Ishikawa (cell line): ENCODE measurements around the gene PCNX4.

ENCODE experiments used
- CEBPB ChIP-seq: IDR thresholded peaks from 2 replicates; pipeline ENCODE4 v1.6.1; 2012
- CREB1 ChIP-seq: IDR thresholded peaks from 2 replicates; pipeline ENCODE4 v1.6.1; 2012; ENCODE audit warnings: low read depth
- EGR1 ChIP-seq: IDR thresholded peaks from 2 replicates; pipeline ENCODE4 v1.6.1; 2012
- EP300 ChIP-seq: IDR thresholded peaks from 2 replicates; pipeline ENCODE4 v1.6.1; 2012; ENCODE audit warnings: borderline replicate concordance
- FOXM1 ChIP-seq: IDR thresholded peaks from 2 replicates; pipeline ENCODE4 v1.6.1; 2012; ENCODE audit warnings: low read depth, borderline replicate concordance
- NFIC ChIP-seq: IDR thresholded peaks from 2 replicates; pipeline ENCODE4 v1.6.1; 2012
- RAD21 ChIP-seq: IDR thresholded peaks from 2 replicates; pipeline ENCODE4 v1.6.1; 2012; ENCODE audit warnings: low read depth
- REST ChIP-seq: IDR thresholded peaks from 2 replicates; pipeline ENCODE4 v1.6.1; 2012; ENCODE audit warnings: low read depth, mild to moderate bottlenecking
- TAF1 ChIP-seq: IDR thresholded peaks from 2 replicates; pipeline ENCODE4 v1.6.1; 2012; ENCODE audit warnings: low read depth, mild to moderate bottlenecking
- TCF12 ChIP-seq: IDR thresholded peaks from 2 replicates; pipeline ENCODE4 v1.6.1; 2012; ENCODE audit warnings: low read depth
- TEAD4 ChIP-seq: IDR thresholded peaks from 2 replicates; pipeline ENCODE4 v1.6.1; 2012
- YY1 ChIP-seq: IDR thresholded peaks from 2 replicates; pipeline ENCODE4 v1.6.1; 2012; ENCODE audit warnings: low read depth
- ZBTB7A ChIP-seq: IDR thresholded peaks from 2 replicates; pipeline ENCODE4 v1.6.1; 2012; ENCODE audit warnings: low read depth
- TF ChIP-seq, protein P1 (sequence below): IDR thresholded peaks from 2 replicates; pipeline ENCODE4 v1.6.1; 2012
- TF ChIP-seq, protein P2 (sequence below): IDR thresholded peaks from 2 replicates; pipeline ENCODE4 v1.6.1; 2012

PCNX4 gene

DNA sequence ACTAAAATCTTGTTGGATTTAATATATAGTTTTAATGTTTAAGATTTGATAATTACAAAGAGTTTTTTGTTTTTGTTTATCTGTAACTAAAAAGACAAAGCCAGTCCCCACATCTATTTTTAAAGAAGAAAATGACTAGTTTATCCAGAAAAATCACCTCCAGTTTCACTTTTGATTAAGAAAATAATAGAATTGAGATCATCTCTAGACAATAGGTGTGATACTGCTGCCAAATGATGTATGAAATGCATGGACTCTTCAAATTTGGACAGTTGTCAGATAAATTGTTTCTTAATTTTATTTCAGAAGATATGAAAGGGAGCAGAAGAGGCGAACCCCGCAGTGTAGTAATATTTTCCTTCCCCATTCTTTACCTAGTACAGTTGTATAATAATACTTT, 20.0 kb downstream of the PCNX4 start:
- TF ChIP-seq TCF12 (no peak), EGR1 (no peak)

DNA sequence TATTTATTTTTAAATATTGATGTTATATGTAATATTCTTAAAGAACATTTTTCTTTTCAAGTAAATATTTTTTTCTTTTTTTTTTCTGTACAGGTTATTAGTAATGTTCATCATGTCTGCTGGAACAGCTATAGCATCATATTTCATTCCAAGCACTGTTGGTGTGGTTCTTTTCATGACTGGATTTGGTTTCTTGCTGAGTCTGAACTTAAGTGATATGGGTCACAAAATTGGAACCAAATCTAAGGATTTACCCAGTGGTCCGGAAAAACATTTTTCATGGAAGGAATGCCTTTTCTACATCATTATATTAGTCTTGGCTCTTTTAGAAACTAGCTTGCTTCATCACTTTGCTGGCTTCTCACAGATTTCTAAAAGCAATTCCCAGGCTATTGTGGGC, 23.2 kb downstream of the PCNX4 start:
- TF ChIP-seq, protein P1, sequence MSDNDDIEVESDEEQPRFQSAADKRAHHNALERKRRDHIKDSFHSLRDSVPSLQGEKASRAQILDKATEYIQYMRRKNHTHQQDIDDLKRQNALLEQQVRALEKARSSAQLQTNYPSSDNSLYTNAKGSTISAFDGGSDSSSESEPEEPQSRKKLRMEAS = no peak
- TF ChIP-seq RAD21 (no peak), YY1 (no peak), EGR1 (no peak), TCF12 (no peak), CREB1 (no peak), ZBTB7A (no peak), TEAD4 (no peak), EP300 (no peak), NFIC (no peak), FOXM1 (no peak), CEBPB (no peak), TAF1 (no peak), REST (no peak)
- TF ChIP-seq, protein P2, sequence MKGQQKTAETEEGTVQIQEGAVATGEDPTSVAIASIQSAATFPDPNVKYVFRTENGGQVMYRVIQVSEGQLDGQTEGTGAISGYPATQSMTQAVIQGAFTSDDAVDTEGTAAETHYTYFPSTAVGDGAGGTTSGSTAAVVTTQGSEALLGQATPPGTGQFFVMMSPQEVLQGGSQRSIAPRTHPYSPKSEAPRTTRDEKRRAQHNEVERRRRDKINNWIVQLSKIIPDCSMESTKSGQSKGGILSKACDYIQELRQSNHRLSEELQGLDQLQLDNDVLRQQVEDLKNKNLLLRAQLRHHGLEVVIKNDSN = no peak

DNA sequence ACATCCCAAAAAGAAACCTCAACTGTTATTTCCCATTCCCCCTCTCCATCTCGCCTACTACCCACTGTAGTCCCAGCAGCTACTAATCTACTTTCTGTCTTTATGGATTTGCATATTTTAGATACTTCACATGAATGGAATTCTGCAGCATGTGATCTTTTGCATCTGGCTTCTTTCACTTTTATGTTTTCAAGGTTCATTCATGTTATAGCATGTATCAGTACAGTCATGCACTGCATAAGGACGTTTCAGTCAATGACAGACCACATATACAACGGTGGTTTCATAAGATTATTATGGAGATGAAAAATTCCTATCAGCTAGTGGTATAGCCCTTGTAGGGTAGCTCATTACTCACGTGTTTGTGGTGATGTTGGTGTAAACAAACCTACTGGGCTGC, 24.5 kb downstream of the PCNX4 start:
- TF ChIP-seq CREB1 (no peak), TCF12 (no peak), EGR1 (no peak), REST (no peak), YY1 (no peak)
- TF ChIP-seq, protein P2 = no peak

DNA sequence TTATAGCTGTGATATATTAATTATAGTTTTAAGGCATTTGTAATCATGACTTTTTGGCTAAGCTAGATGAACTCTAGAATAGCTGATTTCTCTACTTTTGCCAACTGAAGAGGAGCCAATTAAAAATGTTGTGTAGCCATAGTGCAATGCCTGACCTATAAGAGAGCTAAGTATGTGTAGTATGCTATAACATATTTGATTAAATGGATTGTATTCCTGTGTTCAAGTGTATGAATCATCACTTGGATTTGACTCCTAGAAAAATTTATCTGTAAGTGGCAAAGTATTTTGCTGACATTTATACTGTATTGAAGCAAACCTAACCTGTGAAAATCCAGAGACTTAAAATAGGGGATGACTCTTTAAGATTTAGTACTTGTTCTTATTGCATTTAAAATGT, 34.2 kb downstream of the PCNX4 start:
- TF ChIP-seq, protein P1 = no peak
- TF ChIP-seq ZBTB7A (no peak), EGR1 (no peak)

GRCh38 chr14:60133487-60133886, 41.8 kb downstream of the PCNX4 start:
- TF ChIP-seq YY1 = no peak
- TF ChIP-seq, protein P1 = no peak
- TF ChIP-seq, protein P2 = no peak

GRCh38 chr14:60134702-60135101, 43.0 kb downstream of the PCNX4 start:
- TF ChIP-seq, protein P2 = no peak
- TF ChIP-seq, protein P1 = no peak
- no peak for TF ChIP-seq REST
- TF ChIP-seq EP300 = no peak
- TF ChIP-seq TCF12 = no peak
- TF ChIP-seq ZBTB7A = no peak
- no peak for TF ChIP-seq FOXM1
- no peak for TF ChIP-seq YY1
